GM23338 (cell line): ENCODE data around the gene PCBP3. TPM values are rescaled to one million over a fixed set of nuclear protein-coding genes. Genes with fewer than 3 reads are reported as not detected.

ENCODE experiments used
- ATAC-seq: fragments of 200-7000 bp; cut with Tn5 transposase; 3 replicates; pipeline ENCODE4 v1.9.1; 2020
- DNase-seq: peaks from one replicate; pipeline ENCODE4 v3.0.0-alpha.2; 2015; ENCODE audit warnings: low spot score
- H2AFZ ChIP-seq: fragments of 200-600 bp; sonication (generic); 2 replicates; pipeline ENCODE4 v1.8.0; 2016; ENCODE audit warnings: antibody characterized with exemption, mild to moderate bottlenecking, moderate library complexity
- H3F3A ChIP-seq: fragments of 200-600 bp; sonication (generic); replicated peaks from 2 replicates; pipeline ENCODE4 v1.8.0; 2017; ENCODE audit warnings: antibody characterized with exemption, mixed run types, low read depth
- H3K27ac ChIP-seq: fragments of 200-600 bp; sonication (generic); 2 replicates; pipeline ENCODE4 v1.6.1; 2016; ENCODE audit warnings: low read depth
- H3K27me3 ChIP-seq: fragments of 200-600 bp; sonication (generic); 2 replicates; pipeline ENCODE4 v1.8.0; 2016; ENCODE audit warnings: mild to moderate bottlenecking, mixed run types, moderate library complexity; ENCODE audit not compliant: insufficient read depth
- H3K36me3 ChIP-seq: fragments of 200-600 bp; sonication (generic); 2 replicates; pipeline ENCODE4 v1.8.0; 2016; ENCODE audit warnings: mild to moderate bottlenecking; ENCODE audit not compliant: insufficient read depth
- H3K4me1 ChIP-seq: fragments of 200-600 bp; sonication (generic); 2 replicates; pipeline ENCODE4 v1.8.0; 2016; ENCODE audit warnings: mild to moderate bottlenecking, moderate library complexity; ENCODE audit not compliant: insufficient read depth
- H3K4me2 ChIP-seq: fragments of 200-600 bp; sonication (generic); 2 replicates; pipeline ENCODE4 v1.7.1; 2017; ENCODE audit warnings: mixed run types
- H3K4me3 ChIP-seq: fragments of 200-600 bp; sonication (generic); 2 replicates; pipeline ENCODE4 v1.6.1; 2016; ENCODE audit warnings: mixed run types
- H3K79me2 ChIP-seq: fragments of 200-600 bp; sonication (generic); replicated peaks from 2 replicates; pipeline ENCODE4 v1.8.0; 2017; ENCODE audit warnings: mild to moderate bottlenecking; ENCODE audit not compliant: insufficient read depth
- H3K9me2 ChIP-seq: fragments of 200-600 bp; sonication (generic); 2 replicates; pipeline ENCODE4 v1.8.0; 2017; ENCODE audit not compliant: insufficient read depth
- H4K20me1 ChIP-seq: fragments of 200-600 bp; sonication (generic); replicated peaks from 2 replicates; pipeline ENCODE4 v1.8.0; 2017; ENCODE audit warnings: mild to moderate bottlenecking; ENCODE audit not compliant: insufficient read depth
- H3K27ac Mint-ChIP-seq: 2 replicates; pipeline ENCODE4 v1.8.0; 2020; ENCODE audit warnings: inconsistent platforms, mild to moderate bottlenecking, moderate library complexity, mixed read lengths
- H3K27me3 Mint-ChIP-seq: 3 replicates; pipeline ENCODE4 v1.8.0; 2022; ENCODE audit warnings: low read depth, mild to moderate bottlenecking, moderate library complexity, mixed read lengths, inconsistent platforms; ENCODE audit not compliant: insufficient read depth, poor library complexity
- H3K36me3 Mint-ChIP-seq: 3 replicates; pipeline ENCODE4 v1.8.0; 2021; ENCODE audit warnings: low read depth, mild to moderate bottlenecking, inconsistent platforms, moderate library complexity, mixed read lengths
- H3K4me1 Mint-ChIP-seq: 3 replicates; pipeline ENCODE4 v1.8.0; 2020; ENCODE audit warnings: mild to moderate bottlenecking, inconsistent platforms, mixed read lengths
- H3K4me3 Mint-ChIP-seq: 3 replicates; pipeline ENCODE4 v1.8.0; 2021; ENCODE audit warnings: moderate library complexity, mild to moderate bottlenecking, inconsistent platforms, mixed read lengths
- H3K9me3 Mint-ChIP-seq: 3 replicates; pipeline ENCODE4 v1.8.0; 2020; ENCODE audit warnings: moderate library complexity, mild to moderate bottlenecking, inconsistent platforms, mixed read lengths
- EZH2 ChIP-seq: fragments of 200-600 bp; sonication (generic); IDR thresholded peaks from one replicate; pipeline ENCODE4 v1.8.0; 2017; ENCODE audit warnings: antibody characterized with exemption, mild to moderate bottlenecking, low read depth; ENCODE audit not compliant: unreplicated experiment
- JUNB ChIP-seq: IDR thresholded peaks from one replicate; pipeline ENCODE4 v1.6.1; 2016; ENCODE audit warnings: antibody characterized with exemption; ENCODE audit not compliant: unreplicated experiment
- STAT1 ChIP-seq: IDR thresholded peaks from one replicate; pipeline ENCODE4 v1.6.1; 2016; ENCODE audit warnings: antibody characterized with exemption; ENCODE audit not compliant: unreplicated experiment
- ZNF114 ChIP-seq: fragments of 250-450 bp; sonication (Bioruptor Pico); IDR thresholded peaks from 2 replicates; pipeline ENCODE4 v1.5.0; 2020; ENCODE audit warnings: mild to moderate bottlenecking, moderate library complexity
- polyA plus RNA-seq: library from polyadenylated mRNA; unstranded; fragments of >200 nt; fragmentation: Nextera tagmentation; extraction: Ambion mirVana; gene quantifications from 2 replicates; pipeline ENCODE4 v1.2.1, GENCODE V29; 2016
- total RNA-seq: library from RNA; depleted of rRNA; stranded (reverse); fragments of >200 nt; shearing (Covaris generic); gene quantifications from 2 replicates; pipeline ENCODE4 v1.2.3, GENCODE V29; 2014
- TF ChIP-seq, protein P1 (sequence below): fragments of 250-450 bp; sonication (Bioruptor Pico); IDR thresholded peaks from 2 replicates; pipeline ENCODE4 v1.5.0; 2020; ENCODE audit warnings: mild to moderate bottlenecking, moderate library complexity
- TF ChIP-seq, protein P2 (sequence below), 2 experiments: fragments of 200-600 bp in 1 of 2; sonication (generic) in 1 of 2; conservative IDR thresholded peaks; 2 replicates each; pipeline versions ENCODE4 v1.5.1 to v1.6.1; 2016 to 2017; ENCODE audit warnings: antibody characterized with exemption in 2 of 2, low read depth in 2 of 2, mild to moderate bottlenecking in 2 of 2, moderate library complexity in 1 of 2

The PCBP3 gene
- total and polyA plus RNA-seq, 2 experiments from 2014 or later = 7.1 to 9.1 TPM

DNA sequence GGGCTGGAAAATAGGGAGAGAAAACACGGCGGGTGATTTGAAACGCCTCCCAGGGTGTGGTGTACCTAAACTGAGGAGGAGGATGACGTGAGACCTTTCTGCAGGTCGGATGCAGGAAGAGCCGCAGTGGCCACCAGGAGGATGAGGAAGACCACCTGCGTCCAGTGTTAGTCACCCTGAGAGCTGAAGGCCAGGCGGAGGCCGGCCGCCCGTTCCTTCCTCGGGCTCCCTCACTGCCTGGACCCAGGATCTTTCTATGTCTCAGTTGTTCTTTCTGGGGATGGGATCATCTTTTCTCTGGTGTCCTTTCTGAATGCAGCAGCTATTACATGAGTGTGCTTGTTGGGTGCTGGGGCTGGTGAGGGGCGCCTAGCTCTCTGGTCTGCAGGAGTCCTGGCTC is 263.3 kb downstream of the PCBP3 start (continued):
- TF ChIP-seq, protein P1, sequence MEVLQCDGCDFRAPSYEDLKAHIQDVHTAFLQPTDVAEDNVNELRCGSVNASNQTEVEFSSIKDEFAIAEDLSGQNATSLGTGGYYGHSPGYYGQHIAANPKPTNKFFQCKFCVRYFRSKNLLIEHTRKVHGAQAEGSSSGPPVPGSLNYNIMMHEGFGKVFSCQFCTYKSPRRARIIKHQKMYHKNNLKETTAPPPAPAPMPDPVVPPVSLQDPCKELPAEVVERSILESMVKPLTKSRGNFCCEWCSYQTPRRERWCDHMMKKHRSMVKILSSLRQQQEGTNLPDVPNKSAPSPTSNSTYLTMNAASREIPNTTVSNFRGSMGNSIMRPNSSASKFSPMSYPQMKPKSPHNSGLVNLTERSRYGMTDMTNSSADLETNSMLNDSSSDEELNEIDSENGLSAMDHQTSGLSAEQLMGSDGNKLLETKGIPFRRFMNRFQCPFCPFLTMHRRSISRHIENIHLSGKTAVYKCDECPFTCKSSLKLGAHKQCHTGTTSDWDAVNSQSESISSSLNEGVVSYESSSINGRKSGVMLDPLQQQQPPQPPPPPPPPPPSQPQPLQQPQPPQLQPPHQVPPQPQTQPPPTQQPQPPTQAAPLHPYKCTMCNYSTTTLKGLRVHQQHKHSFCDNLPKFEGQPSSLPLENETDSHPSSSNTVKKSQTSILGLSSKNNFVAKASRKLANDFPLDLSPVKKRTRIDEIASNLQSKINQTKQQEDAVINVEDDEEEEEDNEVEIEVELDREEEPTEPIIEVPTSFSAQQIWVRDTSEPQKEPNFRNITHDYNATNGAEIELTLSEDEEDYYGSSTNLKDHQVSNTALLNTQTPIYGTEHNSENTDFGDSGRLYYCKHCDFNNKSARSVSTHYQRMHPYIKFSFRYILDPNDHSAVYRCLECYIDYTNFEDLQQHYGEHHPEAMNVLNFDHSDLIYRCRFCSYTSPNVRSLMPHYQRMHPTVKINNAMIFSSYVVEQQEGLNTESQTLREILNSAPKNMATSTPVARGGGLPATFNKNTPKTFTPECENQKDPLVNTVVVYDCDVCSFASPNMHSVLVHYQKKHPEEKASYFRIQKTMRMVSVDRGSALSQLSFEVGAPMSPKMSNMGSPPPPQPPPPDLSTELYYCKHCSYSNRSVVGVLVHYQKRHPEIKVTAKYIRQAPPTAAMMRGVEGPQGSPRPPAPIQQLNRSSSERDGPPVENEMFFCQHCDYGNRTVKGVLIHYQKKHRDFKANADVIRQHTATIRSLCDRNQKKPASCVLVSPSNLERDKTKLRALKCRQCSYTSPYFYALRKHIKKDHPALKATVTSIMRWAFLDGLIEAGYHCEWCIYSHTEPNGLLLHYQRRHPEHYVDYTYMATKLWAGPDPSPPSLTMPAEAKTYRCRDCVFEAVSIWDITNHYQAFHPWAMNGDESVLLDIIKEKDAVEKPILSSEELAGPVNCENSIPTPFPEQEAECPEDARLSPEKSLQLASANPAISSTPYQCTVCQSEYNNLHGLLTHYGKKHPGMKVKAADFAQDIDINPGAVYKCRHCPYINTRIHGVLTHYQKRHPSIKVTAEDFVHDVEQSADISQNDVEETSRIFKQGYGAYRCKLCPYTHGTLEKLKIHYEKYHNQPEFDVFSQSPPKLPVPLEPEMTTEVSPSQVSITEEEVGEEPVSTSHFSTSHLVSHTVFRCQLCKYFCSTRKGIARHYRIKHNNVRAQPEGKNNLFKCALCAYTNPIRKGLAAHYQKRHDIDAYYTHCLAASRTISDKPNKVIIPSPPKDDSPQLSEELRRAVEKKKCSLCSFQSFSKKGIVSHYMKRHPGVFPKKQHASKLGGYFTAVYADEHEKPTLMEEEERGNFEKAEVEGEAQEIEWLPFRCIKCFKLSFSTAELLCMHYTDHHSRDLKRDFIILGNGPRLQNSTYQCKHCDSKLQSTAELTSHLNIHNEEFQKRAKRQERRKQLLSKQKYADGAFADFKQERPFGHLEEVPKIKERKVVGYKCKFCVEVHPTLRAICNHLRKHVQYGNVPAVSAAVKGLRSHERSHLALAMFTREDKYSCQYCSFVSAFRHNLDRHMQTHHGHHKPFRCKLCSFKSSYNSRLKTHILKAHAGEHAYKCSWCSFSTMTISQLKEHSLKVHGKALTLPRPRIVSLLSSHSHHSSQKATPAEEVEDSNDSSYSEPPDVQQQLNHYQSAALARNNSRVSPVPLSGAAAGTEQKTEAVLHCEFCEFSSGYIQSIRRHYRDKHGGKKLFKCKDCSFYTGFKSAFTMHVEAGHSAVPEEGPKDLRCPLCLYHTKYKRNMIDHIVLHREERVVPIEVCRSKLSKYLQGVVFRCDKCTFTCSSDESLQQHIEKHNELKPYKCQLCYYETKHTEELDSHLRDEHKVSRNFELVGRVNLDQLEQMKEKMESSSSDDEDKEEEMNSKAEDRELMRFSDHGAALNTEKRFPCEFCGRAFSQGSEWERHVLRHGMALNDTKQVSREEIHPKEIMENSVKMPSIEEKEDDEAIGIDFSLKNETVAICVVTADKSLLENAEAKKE (CRISPR knock-in tag) = no peak
- no peak for TF ChIP-seq JUNB
- TF ChIP-seq ZNF114 = no peak
- TF ChIP-seq EZH2 = no peak
- no peak for TF ChIP-seq STAT1

DNA sequence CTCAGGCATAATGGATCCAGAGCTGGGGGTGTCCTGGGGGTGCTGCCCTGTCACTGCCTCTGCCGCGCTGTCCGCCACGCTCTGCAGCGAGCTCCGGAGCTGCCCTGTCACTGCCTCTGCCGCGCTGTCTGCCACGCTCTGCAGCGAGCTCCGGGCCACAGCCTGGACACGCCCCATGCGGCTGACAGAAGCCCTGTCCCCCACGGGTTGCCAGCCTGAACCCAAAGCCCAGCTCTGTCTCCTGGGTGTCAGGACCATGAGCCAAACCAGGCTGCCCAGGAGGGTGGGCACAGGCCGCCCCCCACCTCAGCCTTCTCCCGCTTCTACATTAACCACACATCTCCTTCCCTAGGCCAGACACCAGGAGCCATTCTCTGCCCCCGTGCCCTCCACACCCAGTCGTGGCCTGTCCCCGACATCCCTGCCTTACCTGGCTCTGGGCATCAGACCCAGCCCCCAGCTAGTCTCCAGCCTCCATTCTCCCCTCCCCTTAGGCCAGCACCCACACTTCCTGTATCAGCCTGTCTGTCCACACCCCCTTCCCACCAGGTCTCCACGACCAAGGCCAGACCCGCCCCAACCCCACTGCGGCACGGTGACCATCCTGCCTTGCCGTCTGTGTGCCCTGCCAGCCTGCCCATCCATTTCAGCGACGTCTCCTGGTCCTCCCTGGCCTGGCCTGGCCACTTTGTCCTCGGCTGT is 265.2 kb downstream of the PCBP3 start:
- Histone ChIP-seq H3K36me3 (no peaks in the 10 kb centered on the region), H3K4me1 (no peaks in the 10 kb centered on the region), H3K79me2 (no peaks in the 10 kb centered on the region), H3K4me2 (no peak overlapping the region), H3F3A (no peaks in the 10 kb centered on the region), H2AFZ (no peak overlapping the region), H3K27me3 (no peaks in the 10 kb centered on the region), H3K27ac (no peak overlapping the region), H3K9me2 (no peaks in the 10 kb centered on the region), H4K20me1 (no peaks in the 10 kb centered on the region), H3K4me3 (no peak overlapping the region)
- Mint-ChIP-seq H3K27me3 (peaks cover 8% of the 10 kb centered on the region), H3K9me3 (no peaks in the 10 kb centered on the region), H3K36me3 (no peaks in the 10 kb centered on the region), H3K4me3 (no peak overlapping the region), H3K27ac (no peak overlapping the region), H3K4me1 (no peaks in the 10 kb centered on the region)
- ATAC-seq (no peak), DNase-seq (no peak)
- no peak for TF ChIP-seq ZNF114
- no peak for TF ChIP-seq JUNB
- TF ChIP-seq, protein P1 (CRISPR knock-in tag) = no peak
- TF ChIP-seq STAT1 = no peak
- TF ChIP-seq, protein P2, sequence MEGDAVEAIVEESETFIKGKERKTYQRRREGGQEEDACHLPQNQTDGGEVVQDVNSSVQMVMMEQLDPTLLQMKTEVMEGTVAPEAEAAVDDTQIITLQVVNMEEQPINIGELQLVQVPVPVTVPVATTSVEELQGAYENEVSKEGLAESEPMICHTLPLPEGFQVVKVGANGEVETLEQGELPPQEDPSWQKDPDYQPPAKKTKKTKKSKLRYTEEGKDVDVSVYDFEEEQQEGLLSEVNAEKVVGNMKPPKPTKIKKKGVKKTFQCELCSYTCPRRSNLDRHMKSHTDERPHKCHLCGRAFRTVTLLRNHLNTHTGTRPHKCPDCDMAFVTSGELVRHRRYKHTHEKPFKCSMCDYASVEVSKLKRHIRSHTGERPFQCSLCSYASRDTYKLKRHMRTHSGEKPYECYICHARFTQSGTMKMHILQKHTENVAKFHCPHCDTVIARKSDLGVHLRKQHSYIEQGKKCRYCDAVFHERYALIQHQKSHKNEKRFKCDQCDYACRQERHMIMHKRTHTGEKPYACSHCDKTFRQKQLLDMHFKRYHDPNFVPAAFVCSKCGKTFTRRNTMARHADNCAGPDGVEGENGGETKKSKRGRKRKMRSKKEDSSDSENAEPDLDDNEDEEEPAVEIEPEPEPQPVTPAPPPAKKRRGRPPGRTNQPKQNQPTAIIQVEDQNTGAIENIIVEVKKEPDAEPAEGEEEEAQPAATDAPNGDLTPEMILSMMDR (conservative IDR thresholded peaks at IDR 0.05; ENCODE audit: low read depth in 2 of 2) = no peak
